SK-N-SH treated with all-trans-retinoic acid at 6 μM for 48 hours (cell line): ENCODE data around the gene ADAMTS2.

Experiments used
- CSRNP3 ChIP-seq: fragments of 250-450 bp; sonication (Bioruptor Pico); IDR thresholded peaks from 2 replicates; pipeline ENCODE4 v1.5.1; 2021; ENCODE audit warnings: mild to moderate bottlenecking, moderate library complexity
- PATZ1 ChIP-seq: fragments of 250-450 bp; sonication (Bioruptor Pico); IDR thresholded peaks from 2 replicates; pipeline ENCODE4 v1.8.0; 2020; ENCODE audit warnings: mild to moderate bottlenecking, moderate library complexity, borderline replicate concordance
- ZNF70 ChIP-seq: fragments of 450-650 bp; formaldehyde crosslinking; IDR thresholded peaks from 2 replicates; pipeline ENCODE4 v1.5.0; 2020; ENCODE audit warnings: mild to moderate bottlenecking, moderate library complexity

GRCh38 chr5:179162351-179163235, 182.7 kb downstream of the ADAMTS2 start:
- TF ChIP-seq PATZ1 (CRISPR knock-in tag) (no peak), ZNF70 (no peak), CSRNP3 (CRISPR knock-in tag) (no peak)
